Measurements from ENCODE around the gene GPSM1. TPM values are rescaled to one million over a fixed set of nuclear protein-coding genes. Genes with fewer than 3 reads are reported as not detected.

The GPSM1 gene
- total RNA-seq, 1 experiment from 2014 or later: 26.9 TPM

- Histone ChIP-seq H3K27ac (ENCODE audit: low read length) (no peak overlapping the region), H4K20me1 (ENCODE audit: low read length) (no peaks in the 10 kb centered on the region), H3K4me1 (ENCODE audit: insufficient read depth, low read length) (peaks cover 12% of the 10 kb centered on the region; the same call in 1 of the 2 replicates), H3K9me2 (replicated peaks; ENCODE audit: low read length) (no peaks in the 10 kb centered on the region), H3K36me3 (ENCODE audit: low read depth, low read length) (no peaks in the 10 kb centered on the region), H2AFZ (ENCODE audit: low read length) (no peak overlapping the region), H3K9me3 (ENCODE audit: low read length) (no peaks in the 10 kb centered on the region), H3K27me3 (ENCODE audit: low read length) (no peaks in the 10 kb centered on the region), H3K4me2 (ENCODE audit: low read length) (no peak overlapping the region), H3F3A (ENCODE audit: low read length, unreplicated experiment) (no peaks in the 10 kb centered on the region), H3K79me2 (ENCODE audit: low read length) (no peaks in the 10 kb centered on the region), H3K9ac (ENCODE audit: low read length) (no peak overlapping the region), H3K4me3 (ENCODE audit: low read length) (no peak overlapping the region)
- no peak for TF ChIP-seq EZH2 (IDR thresholded peaks at IDR 0.05; ENCODE audit: low read length, unreplicated experiment)
- TF ChIP-seq EZH2phosphoT487 (IDR thresholded peaks at IDR 0.05; ENCODE audit: borderline replicate concordance, low read length): no peak
- TF ChIP-seq, protein P1, sequence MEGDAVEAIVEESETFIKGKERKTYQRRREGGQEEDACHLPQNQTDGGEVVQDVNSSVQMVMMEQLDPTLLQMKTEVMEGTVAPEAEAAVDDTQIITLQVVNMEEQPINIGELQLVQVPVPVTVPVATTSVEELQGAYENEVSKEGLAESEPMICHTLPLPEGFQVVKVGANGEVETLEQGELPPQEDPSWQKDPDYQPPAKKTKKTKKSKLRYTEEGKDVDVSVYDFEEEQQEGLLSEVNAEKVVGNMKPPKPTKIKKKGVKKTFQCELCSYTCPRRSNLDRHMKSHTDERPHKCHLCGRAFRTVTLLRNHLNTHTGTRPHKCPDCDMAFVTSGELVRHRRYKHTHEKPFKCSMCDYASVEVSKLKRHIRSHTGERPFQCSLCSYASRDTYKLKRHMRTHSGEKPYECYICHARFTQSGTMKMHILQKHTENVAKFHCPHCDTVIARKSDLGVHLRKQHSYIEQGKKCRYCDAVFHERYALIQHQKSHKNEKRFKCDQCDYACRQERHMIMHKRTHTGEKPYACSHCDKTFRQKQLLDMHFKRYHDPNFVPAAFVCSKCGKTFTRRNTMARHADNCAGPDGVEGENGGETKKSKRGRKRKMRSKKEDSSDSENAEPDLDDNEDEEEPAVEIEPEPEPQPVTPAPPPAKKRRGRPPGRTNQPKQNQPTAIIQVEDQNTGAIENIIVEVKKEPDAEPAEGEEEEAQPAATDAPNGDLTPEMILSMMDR (conservative IDR thresholded peaks at IDR 0.05; ENCODE audit: low read depth, low read length): no peak
- DNase-seq: no peak
- CTCF ChIA-PET: no interaction called here
- intact Hi-C loops (cut with micrococcal nuclease): no loop called here
- BruUV-seq (replicated peaks): no TSS peak
- ATAC-seq: no peak
- POLR2A ChIA-PET (ENCODE audit: unreplicated experiment): no interaction called here
Measured at GRCh38 chr9:136346927-136347465, 19.7 kb downstream of the GPSM1 start.

- no TSS peak for BruUV-seq (replicated peaks)
- no peak overlapping the region for H3K4me3 ChIP-seq (ENCODE audit: low read length)
Measured at GRCh38 chr9:136347472-136348256, 20.3 kb downstream of the GPSM1 start.

More at GRCh38 chr9:136347472-136348256, 20.3 kb downstream of the GPSM1 start:
- intact Hi-C loops (cut with micrococcal nuclease): no loop called here
- H3K27ac ChIP-seq (ENCODE audit: low read length): no peak overlapping the region
- H3K9ac ChIP-seq (ENCODE audit: low read length): no peak overlapping the region
- H2AFZ ChIP-seq (ENCODE audit: low read length): no peak overlapping the region
- no peaks in the 10 kb centered on the region for H3K27me3 ChIP-seq (ENCODE audit: low read length)
- no peaks in the 10 kb centered on the region for H3F3A ChIP-seq (ENCODE audit: low read length, unreplicated experiment)
- no peaks in the 10 kb centered on the region for H3K9me3 ChIP-seq (ENCODE audit: low read length)
- no peaks in the 10 kb centered on the region for H3K79me2 ChIP-seq (ENCODE audit: low read length)
- no peaks in the 10 kb centered on the region for H4K20me1 ChIP-seq (ENCODE audit: low read length)
- ATAC-seq (no peak), DNase-seq (no peak)
- ChIA-PET CTCF (no interaction called here), POLR2A (ENCODE audit: unreplicated experiment) (no interaction called here)
- no peak overlapping the region for H3K4me2 ChIP-seq (ENCODE audit: low read length)
- H3K9me2 ChIP-seq (replicated peaks; ENCODE audit: low read length): no peaks in the 10 kb centered on the region
- TF ChIP-seq EZH2 (IDR thresholded peaks at IDR 0.05; ENCODE audit: low read length, unreplicated experiment): no peak
- no peak for TF ChIP-seq EZH2phosphoT487 (IDR thresholded peaks at IDR 0.05; ENCODE audit: borderline replicate concordance, low read length)
- TF ChIP-seq, protein P1 (conservative IDR thresholded peaks at IDR 0.05; ENCODE audit: low read depth, low read length): no peak
- peaks cover 12% of the 10 kb centered on the region; the same call in 1 of the 2 replicates for H3K4me1 ChIP-seq (ENCODE audit: insufficient read depth, low read length)
- H3K36me3 ChIP-seq (ENCODE audit: low read depth, low read length): no peaks in the 10 kb centered on the region

Measured in PC-3 (cell line).